SK-N-SH treated with all-trans-retinoic acid at 6 μM for 48 hours (cell line): Measurements from ENCODE around the gene OXNAD1.

Experiments used
- ATAC-seq: fragments of 200-7000 bp; cut with Tn5 transposase; 3 replicates; pipeline ENCODE4 v1.9.1; 2020; ENCODE audit warnings: mild to moderate bottlenecking, moderate library complexity
- ARNTL ChIP-seq: fragments of 450-650 bp; formaldehyde crosslinking; IDR thresholded peaks from 2 replicates; pipeline ENCODE4 v1.5.0; 2020; ENCODE audit warnings: low read depth, mild to moderate bottlenecking, moderate library complexity, borderline replicate concordance
- BACH2 ChIP-seq: fragments of 250-450 bp; sonication (Bioruptor Pico); IDR thresholded peaks from 2 replicates; pipeline ENCODE4 v1.9.0; 2021; ENCODE audit warnings: mild to moderate bottlenecking, borderline replicate concordance
- CSDC2 ChIP-seq: fragments of 250-450 bp; sonication (Bioruptor Pico); IDR thresholded peaks from 2 replicates; pipeline ENCODE4 v1.5.0; 2020; ENCODE audit warnings: mild to moderate bottlenecking, moderate library complexity
- CSRNP3 ChIP-seq: fragments of 250-450 bp; sonication (Bioruptor Pico); IDR thresholded peaks from 2 replicates; pipeline ENCODE4 v1.5.1; 2021; ENCODE audit warnings: mild to moderate bottlenecking, moderate library complexity
- ESRRG ChIP-seq: fragments of 250-450 bp; sonication (Bioruptor Pico); IDR thresholded peaks from 2 replicates; pipeline ENCODE4 v1.6.1; 2021; ENCODE audit warnings: mild to moderate bottlenecking
- GLIS3 ChIP-seq: fragments of 250-450 bp; sonication (Bioruptor Pico); IDR thresholded peaks from 2 replicates; pipeline ENCODE4 v1.5.0; 2020; ENCODE audit warnings: mild to moderate bottlenecking, moderate library complexity
- ISL1 ChIP-seq: fragments of 250-450 bp; sonication (Bioruptor Pico); IDR thresholded peaks from 2 replicates; pipeline ENCODE4 v2.1.2; 2022; ENCODE audit warnings: mild to moderate bottlenecking, moderate library complexity
- OSR1 ChIP-seq: fragments of 250-450 bp; sonication (Bioruptor Pico); IDR thresholded peaks from 2 replicates; pipeline ENCODE4 v1.8.0; 2022; ENCODE audit warnings: moderate library complexity, mild to moderate bottlenecking, inconsistent platforms
- POU6F1 ChIP-seq: fragments of 250-450 bp; sonication (Bioruptor Pico); IDR thresholded peaks from 2 replicates; pipeline ENCODE4 v1.8.0; 2021; ENCODE audit warnings: low read depth, mild to moderate bottlenecking, moderate library complexity, borderline replicate concordance
- PPARA ChIP-seq: fragments of 250-450 bp; sonication (Bioruptor Pico); IDR thresholded peaks from 2 replicates; pipeline ENCODE4 v1.5.0; 2020; ENCODE audit warnings: mild to moderate bottlenecking, borderline replicate concordance
- RARB ChIP-seq: fragments of 250-450 bp; sonication (Bioruptor Pico); IDR thresholded peaks from 2 replicates; pipeline ENCODE4 v1.8.0; 2021; ENCODE audit warnings: mild to moderate bottlenecking, moderate library complexity
- SNAI2 ChIP-seq: fragments of 250-450 bp; sonication (Bioruptor Pico); IDR thresholded peaks from 2 replicates; pipeline ENCODE4 v1.5.0; 2020; ENCODE audit warnings: mild to moderate bottlenecking, moderate library complexity
- TCF4 ChIP-seq: fragments of 250-450 bp; sonication (Bioruptor Pico); IDR thresholded peaks from 2 replicates; pipeline ENCODE4 v1.8.0; 2021; ENCODE audit warnings: mild to moderate bottlenecking, moderate library complexity, borderline replicate concordance
- TOX ChIP-seq: fragments of 250-450 bp; sonication (Bioruptor Pico); IDR thresholded peaks from 2 replicates; pipeline ENCODE4 v1.8.0; 2021; ENCODE audit warnings: mild to moderate bottlenecking, moderate library complexity, borderline replicate concordance
- TSHZ2 ChIP-seq: fragments of 250-450 bp; sonication (Bioruptor Pico); IDR thresholded peaks from 2 replicates; pipeline ENCODE4 v1.5.0; 2020; ENCODE audit warnings: mild to moderate bottlenecking, moderate library complexity
- ZC3H10 ChIP-seq: fragments of 250-450 bp; sonication (Bioruptor Pico); IDR thresholded peaks from 2 replicates; pipeline ENCODE4 v1.5.1; 2021; ENCODE audit warnings: mild to moderate bottlenecking, moderate library complexity
- ZFP3 ChIP-seq: fragments of 250-450 bp; sonication (Bioruptor Pico); IDR thresholded peaks from 2 replicates; pipeline ENCODE4 v1.5.0; 2020; ENCODE audit warnings: mild to moderate bottlenecking, moderate library complexity
- ZFP30 ChIP-seq: fragments of 450-650 bp; formaldehyde crosslinking; IDR thresholded peaks from 2 replicates; pipeline ENCODE4 v1.5.0; 2022; ENCODE audit warnings: mild to moderate bottlenecking, moderate library complexity
- ZNF565 ChIP-seq: fragments of 450-650 bp; formaldehyde crosslinking; conservative IDR thresholded peaks from 2 replicates; pipeline ENCODE4 v1.5.0; 2020; ENCODE audit warnings: low read depth, mild to moderate bottlenecking, moderate library complexity
- ZNF70 ChIP-seq: fragments of 450-650 bp; formaldehyde crosslinking; IDR thresholded peaks from 2 replicates; pipeline ENCODE4 v1.5.0; 2020; ENCODE audit warnings: mild to moderate bottlenecking, moderate library complexity
- ZNF8 ChIP-seq: fragments of 450-650 bp; formaldehyde crosslinking; IDR thresholded peaks from 2 replicates; pipeline ENCODE4 v1.5.0; 2020; ENCODE audit warnings: mild to moderate bottlenecking, moderate library complexity

The OXNAD1 gene

GRCh38 chr3:16316847-16317560 lies 52.0 kb downstream of the OXNAD1 start:
- TF ChIP-seq ZNF70: no peak
- no peak for TF ChIP-seq RARB (CRISPR knock-in tag)
- no peak for TF ChIP-seq GLIS3
- TF ChIP-seq BACH2 (CRISPR knock-in tag): no peak
- no peak for TF ChIP-seq TSHZ2
- TF ChIP-seq SNAI2 (CRISPR knock-in tag): no peak
- TF ChIP-seq CSDC2 (CRISPR knock-in tag): no peak
- no peak for TF ChIP-seq ZFP3 (CRISPR knock-in tag)
- no peak for TF ChIP-seq CSRNP3
- TF ChIP-seq ZNF565: no peak
- TF ChIP-seq TCF4: no peak
- TF ChIP-seq ISL1 (CRISPR knock-in tag): no peak
- ATAC-seq: no peak

- ATAC-seq: no peak
- TF ChIP-seq CSDC2 (CRISPR knock-in tag) (no peak), ZNF8 (CRISPR knock-in tag) (no peak), RARB (CRISPR knock-in tag) (no peak), ZC3H10 (CRISPR knock-in tag) (no peak), TOX (CRISPR knock-in tag) (no peak), ISL1 (CRISPR knock-in tag) (no peak), ZNF70 (no peak), OSR1 (no peak), ZNF565 (no peak), TCF4 (no peak), ARNTL (no peak), TSHZ2 (no peak), ESRRG (no peak), CSRNP3 (no peak), ZFP30 (no peak), PPARA (CRISPR knock-in tag) (no peak), ZFP3 (CRISPR knock-in tag) (no peak)
Observed at GRCh38 chr3:16317561-16317945, 52.5 kb downstream of the OXNAD1 start.

- no peak for TF ChIP-seq TSHZ2
- TF ChIP-seq TCF4: no peak
- no peak for TF ChIP-seq POU6F1
- no peak for TF ChIP-seq ZC3H10 (CRISPR knock-in tag)
- TF ChIP-seq ZNF70: no peak
- TF ChIP-seq ZFP3 (CRISPR knock-in tag): no peak
- no peak for ATAC-seq
Observed at GRCh38 chr3:16318176-16318575, 53.2 kb downstream of the OXNAD1 start.
